Measurements from ENCODE around the gene TOB2. TPM values are rescaled to one million over a fixed set of nuclear protein-coding genes. Genes with fewer than 3 reads are reported as not detected.

TOB2 gene
- total and polyA plus RNA-seq, 4 donors: 9.8 to 17.1 (median 12.3) TPM

DNA sequence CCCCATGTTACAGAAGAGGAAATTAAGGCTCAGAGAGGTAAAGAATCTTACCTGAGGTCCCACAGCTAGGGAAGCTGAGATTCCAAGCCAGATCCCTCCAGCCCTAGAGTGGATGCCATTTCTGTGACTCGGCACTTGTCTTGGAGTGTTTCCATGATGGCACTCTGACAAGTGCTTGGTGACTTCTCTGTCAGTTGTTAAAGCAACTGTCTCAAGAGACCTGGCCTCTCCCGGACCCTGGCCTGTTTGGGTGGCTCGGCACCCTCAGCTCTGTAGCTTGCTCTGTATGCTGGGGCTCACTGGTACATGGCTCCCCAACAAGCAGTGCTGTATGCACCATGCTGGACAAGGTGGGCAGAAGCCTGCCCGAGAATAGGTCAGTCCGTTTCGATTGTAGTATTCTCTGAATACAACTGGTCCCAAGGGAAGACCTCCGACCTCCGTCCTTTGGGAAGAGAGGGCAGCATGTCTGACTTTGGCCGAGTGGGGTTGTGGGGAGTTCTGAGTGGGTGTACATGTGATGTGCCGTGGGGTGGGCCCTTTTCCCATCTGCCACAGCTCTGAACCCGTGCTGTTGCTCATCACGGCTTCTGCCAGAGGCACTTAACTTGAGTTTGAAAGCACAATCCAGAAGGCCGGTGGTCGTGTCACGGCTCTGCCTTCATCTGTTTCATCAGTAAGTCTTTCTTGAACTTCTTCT lies 34.7 kb upstream of the TOB2 start:
- DNase-seq (ENCODE audit: low spot score): no peak
- H3K27ac ChIP-seq (ENCODE audit: low read depth in 1 of 2, low read length in 2 of 2): no peak overlapping the region
- no peak overlapping the region for H3K9ac ChIP-seq (ENCODE audit: low read depth in 1 of 2, low read length in 2 of 2)
- no peaks in the 10 kb centered on the region for H3K9me3 ChIP-seq (ENCODE audit: control insufficient read depth in 4 of 4, low read length in 3 of 4)
- H3K4me1 ChIP-seq (ENCODE audit: control insufficient read depth in 4 of 4, insufficient read depth in 4 of 4, low read length in 3 of 4): peaks cover 5 to 34% (median 30%) of the 10 kb centered on the region in 4 donors
- 86% methylated on average over 15 of the region's 15 CpGs for WGBS
- TF ChIP-seq, protein P1, sequence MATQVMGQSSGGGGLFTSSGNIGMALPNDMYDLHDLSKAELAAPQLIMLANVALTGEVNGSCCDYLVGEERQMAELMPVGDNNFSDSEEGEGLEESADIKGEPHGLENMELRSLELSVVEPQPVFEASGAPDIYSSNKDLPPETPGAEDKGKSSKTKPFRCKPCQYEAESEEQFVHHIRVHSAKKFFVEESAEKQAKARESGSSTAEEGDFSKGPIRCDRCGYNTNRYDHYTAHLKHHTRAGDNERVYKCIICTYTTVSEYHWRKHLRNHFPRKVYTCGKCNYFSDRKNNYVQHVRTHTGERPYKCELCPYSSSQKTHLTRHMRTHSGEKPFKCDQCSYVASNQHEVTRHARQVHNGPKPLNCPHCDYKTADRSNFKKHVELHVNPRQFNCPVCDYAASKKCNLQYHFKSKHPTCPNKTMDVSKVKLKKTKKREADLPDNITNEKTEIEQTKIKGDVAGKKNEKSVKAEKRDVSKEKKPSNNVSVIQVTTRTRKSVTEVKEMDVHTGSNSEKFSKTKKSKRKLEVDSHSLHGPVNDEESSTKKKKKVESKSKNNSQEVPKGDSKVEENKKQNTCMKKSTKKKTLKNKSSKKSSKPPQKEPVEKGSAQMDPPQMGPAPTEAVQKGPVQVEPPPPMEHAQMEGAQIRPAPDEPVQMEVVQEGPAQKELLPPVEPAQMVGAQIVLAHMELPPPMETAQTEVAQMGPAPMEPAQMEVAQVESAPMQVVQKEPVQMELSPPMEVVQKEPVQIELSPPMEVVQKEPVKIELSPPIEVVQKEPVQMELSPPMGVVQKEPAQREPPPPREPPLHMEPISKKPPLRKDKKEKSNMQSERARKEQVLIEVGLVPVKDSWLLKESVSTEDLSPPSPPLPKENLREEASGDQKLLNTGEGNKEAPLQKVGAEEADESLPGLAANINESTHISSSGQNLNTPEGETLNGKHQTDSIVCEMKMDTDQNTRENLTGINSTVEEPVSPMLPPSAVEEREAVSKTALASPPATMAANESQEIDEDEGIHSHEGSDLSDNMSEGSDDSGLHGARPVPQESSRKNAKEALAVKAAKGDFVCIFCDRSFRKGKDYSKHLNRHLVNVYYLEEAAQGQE (IDR thresholded peaks at IDR 0.05): no peak
- TF ChIP-seq EGR1 (IDR thresholded peaks at IDR 0.05; ENCODE audit: low read depth in 2 of 2): no peak
- no peak for TF ChIP-seq RAD21 (IDR thresholded peaks at IDR 0.05)
- no peak for TF ChIP-seq FOXA2 (IDR thresholded peaks at IDR 0.05)
- TF ChIP-seq, protein P2, sequence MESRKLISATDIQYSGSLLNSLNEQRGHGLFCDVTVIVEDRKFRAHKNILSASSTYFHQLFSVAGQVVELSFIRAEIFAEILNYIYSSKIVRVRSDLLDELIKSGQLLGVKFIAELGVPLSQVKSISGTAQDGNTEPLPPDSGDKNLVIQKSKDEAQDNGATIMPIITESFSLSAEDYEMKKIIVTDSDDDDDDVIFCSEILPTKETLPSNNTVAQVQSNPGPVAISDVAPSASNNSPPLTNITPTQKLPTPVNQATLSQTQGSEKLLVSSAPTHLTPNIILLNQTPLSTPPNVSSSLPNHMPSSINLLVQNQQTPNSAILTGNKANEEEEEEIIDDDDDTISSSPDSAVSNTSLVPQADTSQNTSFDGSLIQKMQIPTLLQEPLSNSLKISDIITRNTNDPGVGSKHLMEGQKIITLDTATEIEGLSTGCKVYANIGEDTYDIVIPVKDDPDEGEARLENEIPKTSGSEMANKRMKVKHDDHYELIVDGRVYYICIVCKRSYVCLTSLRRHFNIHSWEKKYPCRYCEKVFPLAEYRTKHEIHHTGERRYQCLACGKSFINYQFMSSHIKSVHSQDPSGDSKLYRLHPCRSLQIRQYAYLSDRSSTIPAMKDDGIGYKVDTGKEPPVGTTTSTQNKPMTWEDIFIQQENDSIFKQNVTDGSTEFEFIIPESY (IDR thresholded peaks at IDR 0.05): no peak
- TF ChIP-seq, protein P3, sequence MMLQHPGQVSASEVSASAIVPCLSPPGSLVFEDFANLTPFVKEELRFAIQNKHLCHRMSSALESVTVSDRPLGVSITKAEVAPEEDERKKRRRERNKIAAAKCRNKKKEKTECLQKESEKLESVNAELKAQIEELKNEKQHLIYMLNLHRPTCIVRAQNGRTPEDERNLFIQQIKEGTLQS (IDR thresholded peaks at IDR 0.05): no peak
- no peak for TF ChIP-seq RXRA (IDR thresholded peaks at IDR 0.05)
- TF ChIP-seq NR2F2 (IDR thresholded peaks at IDR 0.05): no peak
- TF ChIP-seq GABPA (IDR thresholded peaks at IDR 0.05 in 1 of 2, conservative IDR thresholded peaks at IDR 0.05 in 1 of 2): no peak
- TF ChIP-seq YY1 (IDR thresholded peaks at IDR 0.05): no peak
- no peak for TF ChIP-seq FOXA1 (IDR thresholded peaks at IDR 0.05)
- H3K27me3 ChIP-seq (ENCODE audit: control insufficient read depth in 4 of 4, insufficient read depth in 4 of 4, low read length in 3 of 4): no peaks in the 10 kb centered on the region
- peaks cover 0 to 2% (median 0%) of the 10 kb centered on the region in 4 donors for H3K36me3 ChIP-seq (ENCODE audit: control insufficient read depth in 4 of 4, insufficient read depth in 3 of 4, low read depth in 1 of 4, low read length in 3 of 4)
- no peak overlapping the region for H3K4me3 ChIP-seq (ENCODE audit: low read depth in 1 of 3, low read length in 3 of 3)

DNA sequence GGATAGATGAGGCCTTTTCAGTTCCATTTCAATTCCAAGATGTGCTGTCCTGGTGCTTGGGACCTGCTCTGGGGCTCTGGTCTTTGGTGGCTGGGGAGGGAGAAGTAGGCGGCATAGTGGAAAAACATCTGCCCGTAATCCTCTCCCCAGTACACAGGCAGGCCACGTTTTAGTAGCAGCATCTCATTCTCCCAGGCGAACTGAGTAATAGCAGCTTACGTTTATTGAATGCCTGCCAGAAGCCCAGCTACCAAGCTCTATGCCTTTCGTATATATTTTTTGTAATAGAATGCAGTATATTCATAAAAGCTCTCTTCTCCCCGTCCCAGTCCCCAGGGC lies 33.8 kb upstream of the TOB2 start:
- Histone ChIP-seq H3K36me3 (ENCODE audit: control insufficient read depth in 4 of 4, insufficient read depth in 3 of 4, low read depth in 1 of 4, low read length in 3 of 4) (peaks cover 0 to 2% (median 0%) of the 10 kb centered on the region in 4 donors), H3K9me3 (ENCODE audit: control insufficient read depth in 4 of 4, low read length in 3 of 4) (no peaks in the 10 kb centered on the region), H3K4me3 (ENCODE audit: low read depth in 1 of 3, low read length in 3 of 3) (no peak overlapping the region), H3K27me3 (ENCODE audit: control insufficient read depth in 4 of 4, insufficient read depth in 4 of 4, low read length in 3 of 4) (no peaks in the 10 kb centered on the region), H3K27ac (ENCODE audit: low read depth in 1 of 2, low read length in 2 of 2) (no peak overlapping the region), H3K4me1 (ENCODE audit: control insufficient read depth in 4 of 4, insufficient read depth in 4 of 4, low read length in 3 of 4) (peaks cover 5 to 42% (median 35%) of the 10 kb centered on the region in 4 donors), H3K9ac (ENCODE audit: low read depth in 1 of 2, low read length in 2 of 2) (no peak overlapping the region)
- no peak for DNase-seq (ENCODE audit: low spot score)
- WGBS: 92% methylated on average over 7 of the region's 7 CpGs
- TF ChIP-seq JUND (IDR thresholded peaks at IDR 0.05): no peak
- TF ChIP-seq, protein P1 (IDR thresholded peaks at IDR 0.05): no peak
- no peak for TF ChIP-seq NR2F2 (IDR thresholded peaks at IDR 0.05)
- no peak for TF ChIP-seq FOXA2 (IDR thresholded peaks at IDR 0.05)
- no peak for TF ChIP-seq HNF4A (conservative IDR thresholded peaks at IDR 0.05)
- TF ChIP-seq, protein P2 (IDR thresholded peaks at IDR 0.05): no peak
- TF ChIP-seq, protein P4, sequence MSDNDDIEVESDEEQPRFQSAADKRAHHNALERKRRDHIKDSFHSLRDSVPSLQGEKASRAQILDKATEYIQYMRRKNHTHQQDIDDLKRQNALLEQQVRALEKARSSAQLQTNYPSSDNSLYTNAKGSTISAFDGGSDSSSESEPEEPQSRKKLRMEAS (IDR thresholded peaks at IDR 0.05): no peak
- TF ChIP-seq RAD21 (IDR thresholded peaks at IDR 0.05): no peak
- no peak for TF ChIP-seq SP1 (IDR thresholded peaks at IDR 0.05)
- no peak for TF ChIP-seq RXRA (IDR thresholded peaks at IDR 0.05)
- TF ChIP-seq, protein P3 (IDR thresholded peaks at IDR 0.05): no peak
- TF ChIP-seq HNF4G (IDR thresholded peaks at IDR 0.05): no peak
- TF ChIP-seq GABPA (IDR thresholded peaks at IDR 0.05 in 1 of 2, conservative IDR thresholded peaks at IDR 0.05 in 1 of 2): no peak
- TF ChIP-seq TAF1 (conservative IDR thresholded peaks at IDR 0.05): no peak

Measured in liver (tissue), 9 donors.